ENCODE measurements around the gene TENT4A.

Gene TENT4A

GRCh38 chr5:6700685-6701355 is 12.4 kb upstream of the TENT4A start:
- no peak for DNase-seq

DNA sequence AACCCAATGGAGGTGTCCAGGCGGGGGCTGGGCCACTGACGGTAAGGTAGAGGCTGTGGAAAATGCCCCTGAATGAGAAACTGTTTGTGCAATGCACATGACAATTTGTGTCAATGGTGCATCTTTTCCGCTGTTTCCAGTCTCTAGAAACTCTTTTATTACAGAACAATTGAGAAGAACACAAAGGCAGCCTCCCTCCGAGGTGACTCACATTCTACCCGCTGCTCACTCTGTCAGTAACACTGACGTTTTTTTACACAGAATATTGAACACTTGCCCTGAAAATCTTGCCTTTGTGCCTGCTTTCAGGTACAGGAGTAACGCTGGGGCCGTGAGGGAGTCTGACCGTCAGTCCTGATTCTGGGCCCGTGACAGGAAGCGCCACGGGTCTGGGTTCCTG is 11.7 kb upstream of the TENT4A start:
- no peak for DNase-seq

DNA sequence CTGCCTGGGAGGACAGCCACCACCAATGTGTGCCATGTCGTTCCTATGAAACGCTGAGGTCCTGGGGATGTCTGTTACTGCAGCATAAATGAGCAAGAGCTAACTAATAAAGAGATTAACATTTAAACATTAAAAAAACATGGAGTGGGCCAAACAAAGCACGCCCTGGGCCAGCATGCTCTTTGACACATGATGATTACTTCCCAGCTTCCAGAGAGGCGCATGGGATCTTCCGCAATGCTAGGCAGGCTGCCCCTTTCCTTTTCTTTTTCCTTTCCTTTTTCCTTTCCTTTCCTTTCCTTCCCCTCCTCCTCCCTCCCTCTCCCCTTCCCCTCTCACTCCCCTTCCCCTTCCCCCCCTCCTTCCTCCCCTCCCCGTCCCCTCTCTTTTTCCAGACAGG is 10.6 kb upstream of the TENT4A start:
- DNase-seq = no peak

- DNase-seq = no peak
Measured at GRCh38 chr5:6703806-6704205, 9.4 kb upstream of the TENT4A start.

DNA sequence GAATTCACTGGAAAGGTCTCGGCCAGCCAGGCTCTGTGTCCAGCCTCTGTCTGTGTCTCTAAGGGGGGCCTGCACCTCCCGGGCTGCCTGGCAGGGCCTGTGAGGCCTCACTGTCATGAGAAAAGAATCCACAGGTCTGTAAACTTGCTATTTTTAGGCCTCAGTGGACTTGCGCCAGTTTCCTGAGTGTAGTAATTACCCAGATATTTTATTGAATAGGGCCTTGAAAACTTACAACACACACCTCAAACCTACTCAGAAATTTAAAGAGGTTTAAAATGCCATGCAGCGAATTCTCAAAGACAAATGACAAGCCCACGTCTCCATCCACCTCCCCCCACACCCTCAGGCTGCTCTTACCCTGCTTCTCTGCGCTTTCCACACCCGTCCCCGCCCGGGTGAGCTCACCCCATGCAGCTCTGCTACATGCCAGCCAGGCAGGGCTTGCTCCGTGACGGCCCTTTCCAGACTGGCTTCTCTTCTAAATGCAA is 8.8 kb upstream of the TENT4A start:
- no peak for DNase-seq

- no peak for DNase-seq
Measured at GRCh38 chr5:6705088-6705487, 8.1 kb upstream of the TENT4A start.

- no peak for DNase-seq
Measured at GRCh38 chr5:6705959-6706358, 7.3 kb upstream of the TENT4A start.

GRCh38 chr5:6707852-6708251 is 5.4 kb upstream of the TENT4A start:
- no peak for DNase-seq

- DNase-seq = no peak
Measured at GRCh38 chr5:6708814-6709213, 4.4 kb upstream of the TENT4A start.

- DNase-seq = no peak
Measured at GRCh38 chr5:6710070-6710469, 3.2 kb upstream of the TENT4A start.

DNA sequence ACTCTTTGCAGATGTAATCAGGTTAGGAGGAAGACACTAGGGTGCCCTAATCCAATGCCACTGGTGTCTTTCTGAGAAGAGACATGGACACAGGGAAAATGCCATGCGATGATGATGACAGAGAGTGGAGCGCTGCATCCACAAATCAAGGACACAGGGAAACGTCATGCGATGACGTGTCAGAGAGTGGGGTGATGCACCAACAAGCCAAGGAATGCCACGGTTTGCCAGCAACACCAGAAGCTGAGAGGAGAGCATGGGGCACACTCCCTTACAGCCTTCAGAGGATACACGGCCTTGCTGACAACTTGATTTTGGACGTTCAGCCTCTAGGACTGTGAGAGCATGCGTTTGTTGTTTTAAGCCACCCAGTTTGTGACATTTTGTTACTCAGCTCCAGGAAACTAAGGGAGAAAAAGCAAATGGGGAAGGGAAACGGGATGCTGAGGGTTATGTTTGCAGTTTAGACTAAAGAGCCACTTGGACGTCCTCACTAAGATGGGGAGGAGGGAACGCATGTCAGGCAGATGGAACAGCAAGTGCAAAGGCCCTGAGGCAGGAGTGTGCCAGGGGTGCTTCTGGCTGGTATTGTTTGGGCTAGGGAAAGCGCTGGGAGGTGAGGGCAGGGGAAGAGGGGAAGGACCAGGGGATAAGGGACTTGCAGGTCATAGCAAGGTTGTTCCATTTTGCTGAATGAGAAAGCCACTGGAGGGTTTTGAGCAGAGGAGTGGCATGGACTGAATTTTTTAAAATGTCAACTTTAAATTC is 2.5 kb upstream of the TENT4A start:
- no peak for DNase-seq

DNA sequence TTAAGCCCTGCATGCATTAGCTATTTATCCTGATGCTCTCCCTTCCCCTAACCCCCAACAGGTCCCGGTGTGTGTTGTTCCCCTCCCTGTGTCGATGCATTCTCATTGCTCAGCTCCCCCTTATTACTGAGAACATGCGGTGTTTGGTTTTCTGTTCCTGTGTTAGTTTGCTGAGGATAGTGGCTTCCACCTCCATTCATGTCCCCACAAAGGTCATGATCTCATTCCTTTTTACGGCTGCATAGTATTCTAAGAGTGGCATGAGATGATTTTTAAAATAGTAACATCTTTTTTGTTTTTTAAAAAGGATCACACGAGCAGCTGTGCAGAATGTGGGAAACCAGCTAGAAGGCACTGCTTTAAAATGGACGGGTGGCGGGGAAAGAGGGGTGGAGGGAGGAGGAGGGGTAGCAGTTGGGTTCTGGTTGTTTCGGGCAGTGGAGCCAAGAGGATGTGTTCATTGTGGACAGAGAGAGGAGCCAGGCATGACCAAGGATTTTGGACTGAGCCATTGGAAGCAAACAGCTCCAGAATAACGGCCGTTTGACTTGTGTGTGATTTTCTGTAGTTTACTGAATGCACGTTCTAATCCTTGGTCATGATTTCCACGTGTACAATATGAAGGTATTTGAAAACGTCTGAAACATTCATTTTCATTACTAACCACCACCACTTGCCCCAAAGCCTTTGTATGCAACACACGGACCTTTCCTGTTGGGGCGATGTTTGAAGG is 1.7 kb upstream of the TENT4A start:
- DNase-seq = no peak

- peak; percentile 85 for DNase-seq
Measured at GRCh38 chr5:6712142-6712576, 1.1 kb upstream of the TENT4A start.

DNA sequence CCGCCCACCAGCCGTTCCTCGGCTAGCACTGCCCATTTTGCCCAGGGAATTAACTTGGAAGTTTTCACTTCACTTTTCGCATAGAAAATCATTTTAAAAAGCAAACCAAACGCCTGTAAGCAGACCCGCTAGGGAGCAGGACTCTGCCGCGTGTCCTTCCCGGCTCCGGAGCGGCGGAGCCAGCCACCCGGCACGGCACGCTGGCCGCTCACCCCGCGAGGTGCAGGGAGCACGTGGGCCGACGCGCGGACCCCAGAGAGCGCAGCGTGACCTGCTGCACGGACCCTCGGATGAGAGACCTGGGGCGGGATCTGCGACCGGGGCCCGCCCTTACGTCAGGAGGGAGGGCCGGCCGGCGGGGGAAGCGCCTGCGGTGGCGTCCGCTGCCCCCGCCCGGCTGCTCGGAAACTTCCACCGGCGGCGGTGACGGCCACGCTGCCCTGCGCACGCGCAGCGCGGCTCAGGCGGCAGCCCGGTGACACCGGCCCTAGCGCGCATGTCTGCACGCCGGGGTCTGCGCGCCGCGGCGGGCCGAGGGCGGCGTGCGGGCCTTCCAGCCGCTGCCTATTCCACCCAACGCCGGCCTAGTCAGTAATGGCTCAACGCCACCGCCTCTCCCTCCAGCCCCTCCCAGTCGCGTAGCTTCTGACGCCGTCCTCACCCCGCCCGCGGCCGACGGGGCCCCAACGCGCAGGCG is 507 bp upstream of the TENT4A start:
- DNase-seq = peak; percentile 98

GRCh38 chr5:6714226-6715041 is 1.2 kb downstream of the TENT4A start:
- DNase-seq = peak; percentile 69

DNA sequence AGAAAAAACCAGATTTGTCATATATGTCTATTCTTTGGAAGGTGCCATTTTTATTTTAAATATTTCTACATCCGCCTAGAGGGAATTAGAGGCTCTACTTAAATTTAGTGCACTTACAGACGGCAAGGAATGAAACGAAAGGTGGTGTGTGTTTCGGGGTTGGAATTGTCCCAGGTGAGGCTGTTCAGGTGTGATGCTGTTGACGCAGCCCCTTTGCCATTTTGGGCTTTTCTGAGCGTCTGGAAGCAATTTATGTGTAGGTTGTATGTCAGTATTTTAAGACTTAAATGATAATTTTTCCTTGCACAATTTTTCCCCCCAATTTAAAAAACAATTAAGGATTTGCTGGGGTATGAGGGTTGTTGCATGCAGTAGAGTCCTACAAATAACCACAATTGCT is 2.0 kb downstream of the TENT4A start:
- DNase-seq = no peak

- no peak for DNase-seq
Measured at GRCh38 chr5:6715758-6716628, 2.8 kb downstream of the TENT4A start.

- no peak for DNase-seq
Measured at GRCh38 chr5:6716629-6717149, 3.5 kb downstream of the TENT4A start.

- no peak for DNase-seq
Measured at GRCh38 chr5:6717247-6717646, 4.0 kb downstream of the TENT4A start.

DNA sequence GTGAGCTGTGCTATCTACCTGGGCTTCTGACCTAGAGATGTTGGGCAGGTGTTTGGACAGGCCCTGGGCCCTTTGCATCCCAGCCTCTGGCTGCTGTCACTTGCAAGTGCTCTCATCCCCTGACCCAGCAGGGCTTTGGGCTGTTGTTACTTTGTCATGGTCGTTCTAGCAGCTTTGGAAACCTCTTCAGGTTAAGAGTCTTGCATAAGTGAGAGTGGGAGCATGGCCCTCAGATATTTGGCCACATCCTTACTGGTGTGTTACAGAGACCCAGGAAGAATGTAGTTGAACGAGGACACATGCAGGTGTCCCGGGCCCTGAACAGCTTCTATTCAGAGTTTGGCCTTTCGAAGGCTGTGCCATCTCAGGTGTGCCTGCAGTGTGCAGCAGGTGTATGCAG is 4.5 kb downstream of the TENT4A start:
- no peak for DNase-seq

- DNase-seq = no peak
Measured at GRCh38 chr5:6718161-6718681, 5.0 kb downstream of the TENT4A start.

Measured in activated CD8-positive, alpha-beta memory T cell treated with anti-CD3 and anti-CD28 coated beads for 24 hours (primary cell).